ENCODE data around the gene FBRS.

FBRS gene

GRCh38 chr16:30609926-30610839 is 48.0 kb upstream of the FBRS start, which contains the start of gene ZNF689 (continued):
- TF ChIP-seq TSHZ1 (tag by site-specific recombination; IDR thresholded peaks at IDR 0.05; ENCODE audit: borderline replicate concordance) (no peak), ZNF549 (tag by site-specific recombination; IDR thresholded peaks at IDR 0.05) (no peak), YY2 (tag by site-specific recombination; IDR thresholded peaks at IDR 0.05) (peak; percentile 100), ZNF701 (tag by site-specific recombination; IDR thresholded peaks at IDR 0.05) (no peak), ZFP69B (tag by site-specific recombination; IDR thresholded peaks at IDR 0.05) (peak; percentile 40; the same call in 1 of the 2 replicates), ZNF629 (tag by site-specific recombination; IDR thresholded peaks at IDR 0.05) (0 out of 2 replicates have a peak, but pooled peaks have one; percentile 73), ZEB2 (tag by site-specific recombination; IDR thresholded peaks at IDR 0.05) (peak; percentile 71), ZFP37 (tag by site-specific recombination; IDR thresholded peaks at IDR 0.05) (no peak; the same call in 1 of the 2 replicates), ZNF600 (tag by site-specific recombination; IDR thresholded peaks at IDR 0.05) (no peak), ZSCAN4 (tag by site-specific recombination; IDR thresholded peaks at IDR 0.05) (peak; percentile 17), TRIM28 (IDR thresholded peaks at IDR 0.05; ENCODE audit: borderline replicate concordance, low read length) (peak; percentile 97), BCL11B (tag by site-specific recombination; IDR thresholded peaks at IDR 0.05; ENCODE audit: low read depth) (no peak), PRDM1 (tag by site-specific recombination; IDR thresholded peaks at IDR 0.05) (no peak), SP2 (tag by site-specific recombination; IDR thresholded peaks at IDR 0.05) (peak; percentile 99), ZNF175 (tag by site-specific recombination; IDR thresholded peaks at IDR 0.05) (no peak), SP3 (tag by site-specific recombination; IDR thresholded peaks at IDR 0.05) (peak; percentile 99), ZNF16 (tag by site-specific recombination; IDR thresholded peaks at IDR 0.05; ENCODE audit: low read depth) (no peak), KLF1 (tag by site-specific recombination; IDR thresholded peaks at IDR 0.05) (0 out of 2 replicates have a peak, but pooled peaks have one; percentile 58), ZNF354C (tag by site-specific recombination; IDR thresholded peaks at IDR 0.05; ENCODE audit: borderline replicate concordance, low read depth) (no peak), KLF8 (tag by site-specific recombination; IDR thresholded peaks at IDR 0.05) (peak; percentile 68), ZNF132 (tag by site-specific recombination; IDR thresholded peaks at IDR 0.05; ENCODE audit: borderline replicate concordance) (no peak), ZBTB7A (tag by site-specific recombination; IDR thresholded peaks at IDR 0.05; ENCODE audit: low read depth) (no peak), MYNN (tag by site-specific recombination; IDR thresholded peaks at IDR 0.05; ENCODE audit: borderline replicate concordance) (no peak), SETDB1 (IDR thresholded peaks at IDR 0.05; ENCODE audit: insufficient read length, low read length) (no peak), ZNF157 (tag by site-specific recombination; IDR thresholded peaks at IDR 0.05) (peak; percentile 26), ZNF529 (tag by site-specific recombination; IDR thresholded peaks at IDR 0.05; ENCODE audit: insufficient replicate concordance) (no peak), ZNF18 (tag by site-specific recombination; IDR thresholded peaks at IDR 0.05) (peak; percentile 55), ZNF112 (tag by site-specific recombination; IDR thresholded peaks at IDR 0.05) (no peak), ZNF239 (tag by site-specific recombination; IDR thresholded peaks at IDR 0.05) (no peak), ZNF138 (tag by site-specific recombination; IDR thresholded peaks at IDR 0.05; ENCODE audit: borderline replicate concordance) (no peak), BCL6B (tag by site-specific recombination; IDR thresholded peaks at IDR 0.05) (no peak), ZNF645 (tag by site-specific recombination; IDR thresholded peaks at IDR 0.05) (peak; percentile 47; the same call in 1 of the 2 replicates)

Data from HEK293 (cell line).